SK-N-SH (cell line): ENCODE data around the gene QKI.

Experiments
- CTCF ChIP-seq: fragments of 200-600 bp; sonication (generic); IDR thresholded peaks from 2 replicates; pipeline ENCODE4 v1.6.1; 2017; ENCODE audit warnings: antibody characterized with exemption, mild to moderate bottlenecking, moderate library complexity
- ELF1 ChIP-seq: IDR thresholded peaks from 2 replicates; pipeline ENCODE4 v1.4.0; 2012
- EZH2phosphoT487 ChIP-seq: fragments of 200-600 bp; sonication (generic); IDR thresholded peaks from 2 replicates; pipeline ENCODE4 v1.6.1; 2017; ENCODE audit warnings: low read depth, mixed run types, mild to moderate bottlenecking, antibody characterized with exemption, moderate library complexity, borderline replicate concordance
- FOXJ3 ChIP-seq: sonication (generic); formaldehyde crosslinking; IDR thresholded peaks from 2 replicates; pipeline ENCODE4 v1.5.1; 2020; ENCODE audit warnings: mild to moderate bottlenecking, missing genetic modification reagents
- GABPA ChIP-seq: IDR thresholded peaks from 2 replicates; pipeline ENCODE4 v1.4.0; 2012; ENCODE audit warnings: low read depth, mild to moderate bottlenecking
- GATA2 ChIP-seq: sonication (generic); formaldehyde crosslinking; IDR thresholded peaks from 2 replicates; pipeline ENCODE4 v1.5.0; 2020; ENCODE audit warnings: mild to moderate bottlenecking, missing genetic modification reagents
- IRF3 ChIP-seq: fragments of 150-350 bp; IDR thresholded peaks from 2 replicates; pipeline ENCODE4 v1.6.1; 2016; ENCODE audit warnings: mild to moderate bottlenecking, low read depth, low read length
- JUND ChIP-seq: IDR thresholded peaks from 2 replicates; pipeline ENCODE4 v1.4.0; 2012
- POLR2AphosphoS5 ChIP-seq: IDR thresholded peaks from 2 replicates; pipeline ENCODE4 v1.6.1; 2012; ENCODE audit warnings: low read depth, low read length
- TAF1 ChIP-seq: IDR thresholded peaks from 2 replicates; pipeline ENCODE4 v1.6.1; 2012; ENCODE audit warnings: low read depth, mild to moderate bottlenecking, low read length, moderate library complexity, borderline replicate concordance
- TCF12 ChIP-seq: IDR thresholded peaks from 2 replicates; pipeline ENCODE4 v1.4.0; 2012

- TF ChIP-seq CTCF (no peak), JUND (no peak), FOXJ3 (CRISPR knock-in tag) (no peak), TAF1 (no peak), EZH2phosphoT487 (no peak), GATA2 (CRISPR knock-in tag) (no peak), GABPA (no peak), POLR2AphosphoS5 (no peak), IRF3 (no peak), ELF1 (no peak), TCF12 (no peak)
These were observed 20.5 kb downstream of the QKI start for GRCh38 chr6:163435023-163435422.
